ENCODE measurements around the gene TSPAN18.

Gene TSPAN18

GRCh38 chr11:44848203-44848962 lies 121.6 kb downstream of the TSPAN18 start:
- no peak for DNase-seq (ENCODE audit: low spot score)

GRCh38 chr11:44848963-44849350 lies 122.2 kb downstream of the TSPAN18 start:
- no peak for DNase-seq (ENCODE audit: low spot score)

GRCh38 chr11:44849424-44849823 lies 122.7 kb downstream of the TSPAN18 start:
- no peak for DNase-seq (ENCODE audit: low spot score)

- no peak for DNase-seq (ENCODE audit: low spot score)
Observed at GRCh38 chr11:44849922-44850321, 123.2 kb downstream of the TSPAN18 start.

- no peak for DNase-seq (ENCODE audit: low spot score)
Observed at GRCh38 chr11:44851496-44851895, 124.7 kb downstream of the TSPAN18 start.

GRCh38 chr11:44852159-44852747 lies 125.5 kb downstream of the TSPAN18 start:
- no peak for DNase-seq (ENCODE audit: low spot score)

GRCh38 chr11:44852952-44853351 lies 126.2 kb downstream of the TSPAN18 start:
- no peak for DNase-seq (ENCODE audit: low spot score)

GRCh38 chr11:44853666-44854065 lies 126.9 kb downstream of the TSPAN18 start:
- no peak for DNase-seq (ENCODE audit: low spot score)

- no peak for DNase-seq (ENCODE audit: low spot score)
Observed at GRCh38 chr11:44854086-44854485, 127.3 kb downstream of the TSPAN18 start.

- DNase-seq (ENCODE audit: low spot score): no peak
Observed at GRCh38 chr11:44854741-44855492, 128.2 kb downstream of the TSPAN18 start.

- no peak for DNase-seq (ENCODE audit: low spot score)
Observed at GRCh38 chr11:44855493-44855849, 128.7 kb downstream of the TSPAN18 start.

DNA sequence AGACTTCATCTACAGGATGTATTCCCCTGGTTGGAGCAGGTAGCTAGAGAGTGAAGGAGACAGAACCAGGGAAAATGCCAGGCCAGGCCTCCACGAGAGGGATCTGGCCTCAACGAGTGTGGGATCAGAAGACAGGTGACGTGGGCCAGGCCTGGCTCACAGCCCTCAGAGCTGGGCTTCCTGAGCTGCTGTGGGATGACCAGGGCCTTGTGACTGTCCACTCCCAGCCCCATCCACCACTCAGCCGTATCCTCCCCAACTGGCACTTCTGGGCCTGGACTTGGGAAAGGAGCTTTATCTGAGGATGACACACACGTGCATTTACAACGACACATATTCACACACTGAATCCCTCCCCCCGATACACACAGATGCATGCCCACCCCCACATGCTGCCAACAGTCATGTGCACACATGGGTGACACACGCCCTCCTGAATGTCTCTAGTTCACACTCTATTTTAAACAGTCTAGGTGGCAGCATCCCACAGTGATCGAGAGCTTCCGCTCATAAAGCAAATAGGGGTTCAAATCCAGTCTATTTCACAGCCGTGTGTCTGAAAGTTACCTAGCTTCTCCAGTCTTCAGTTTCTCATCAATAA lies 130.8 kb downstream of the TSPAN18 start:
- no peak for DNase-seq (ENCODE audit: low spot score)

DNA sequence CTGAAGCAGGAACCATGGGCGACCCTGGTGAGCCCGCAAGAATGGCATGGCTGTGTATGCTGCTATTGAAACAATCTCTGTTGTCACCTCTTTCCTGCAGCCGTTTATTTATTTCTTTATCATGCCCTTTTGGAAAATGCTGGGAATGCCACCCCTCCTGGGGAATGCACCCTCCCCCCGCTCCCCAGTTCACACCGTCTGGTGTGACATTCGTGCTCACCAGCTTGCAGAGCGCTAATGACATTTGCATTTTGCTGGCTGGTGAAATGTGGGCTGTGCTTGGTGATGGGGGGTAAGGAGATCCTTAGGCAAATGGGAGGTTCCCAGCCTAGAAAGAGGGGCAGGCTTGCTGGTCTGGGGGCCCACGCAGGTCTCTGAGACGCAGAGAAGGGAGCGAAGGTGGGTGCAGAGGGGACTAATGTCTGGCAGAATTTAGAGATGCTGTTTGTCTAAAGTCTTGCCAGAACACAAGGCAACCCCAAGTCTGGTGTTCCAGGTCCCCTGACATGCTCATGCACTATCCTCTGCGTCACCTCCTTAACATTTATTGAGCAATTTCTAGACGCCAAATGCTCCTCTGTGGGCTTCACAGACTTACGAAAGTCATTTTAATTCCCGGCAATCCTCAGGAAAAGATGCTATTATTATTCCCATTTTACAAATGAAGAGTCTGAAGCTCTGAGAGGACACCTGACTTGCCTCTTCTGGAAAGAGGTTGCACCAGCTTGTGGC lies 132.2 kb downstream of the TSPAN18 start:
- DNase-seq (ENCODE audit: low spot score): no peak

GRCh38 chr11:44859528-44859925 lies 132.8 kb downstream of the TSPAN18 start:
- no peak for DNase-seq (ENCODE audit: low spot score)

GRCh38 chr11:44860346-44860745 lies 133.6 kb downstream of the TSPAN18 start:
- DNase-seq (ENCODE audit: low spot score): no peak

DNA sequence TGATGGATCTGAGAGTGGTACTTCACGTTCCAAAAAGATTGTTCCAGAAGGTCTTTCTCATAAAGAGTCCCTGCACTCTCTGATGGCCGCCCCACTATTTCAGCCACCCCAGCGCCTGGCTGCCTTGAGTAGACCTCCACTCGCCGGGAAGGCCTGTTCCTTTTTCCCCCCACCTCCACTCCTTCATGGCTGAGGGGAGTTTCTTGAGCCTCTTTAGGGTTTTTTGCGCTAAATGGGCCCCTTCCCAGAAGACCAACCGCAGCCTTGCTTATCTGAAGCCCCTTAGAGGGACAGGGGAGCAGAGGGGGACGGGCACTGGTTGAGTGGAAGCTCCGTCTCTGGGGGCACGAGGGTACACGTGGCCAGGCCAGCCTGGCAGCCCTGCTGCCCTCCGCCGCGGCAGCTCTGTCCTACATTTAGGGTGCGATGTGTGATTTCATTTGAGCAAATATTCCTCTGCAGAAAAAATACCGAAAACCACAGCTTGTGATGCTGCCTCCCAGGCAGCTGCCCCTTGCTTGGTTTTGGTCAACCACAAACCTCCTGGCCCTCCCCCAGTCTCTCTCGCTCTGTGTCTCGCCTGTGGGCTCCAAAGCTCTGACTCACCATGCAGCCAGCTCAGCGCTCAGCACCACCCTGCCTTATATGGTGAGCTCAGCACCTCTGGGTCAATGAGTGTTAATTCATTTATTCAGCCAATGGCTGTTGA lies 135.2 kb downstream of the TSPAN18 start:
- DNase-seq (ENCODE audit: low spot score): no peak

DNA sequence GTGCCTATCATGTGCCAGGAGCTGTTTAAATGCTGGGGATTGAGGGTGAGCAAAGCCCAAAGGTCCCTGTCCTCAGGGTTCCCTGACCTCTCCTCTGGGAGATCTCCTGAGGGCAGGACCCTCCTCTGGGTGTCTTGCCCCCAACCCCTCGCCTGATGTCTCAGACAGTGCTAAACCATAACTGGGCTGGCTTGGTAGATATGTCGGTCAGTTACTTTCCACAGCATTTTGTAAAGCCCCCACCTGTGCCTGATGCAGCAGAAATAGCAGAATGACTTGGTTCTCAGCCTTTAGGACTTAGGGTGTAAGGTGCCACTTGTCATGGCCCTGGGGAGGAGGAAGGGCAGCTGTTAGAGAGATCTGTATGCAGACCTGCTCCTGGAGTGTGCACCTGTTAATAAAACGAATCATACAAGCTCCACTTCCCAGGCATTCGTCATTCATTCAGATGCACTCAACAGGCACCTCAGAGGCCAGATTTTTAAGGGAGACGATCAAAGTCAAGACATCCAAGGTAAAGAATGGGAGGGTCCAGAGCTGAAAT lies 135.9 kb downstream of the TSPAN18 start:
- no peak for DNase-seq (ENCODE audit: low spot score)

DNA sequence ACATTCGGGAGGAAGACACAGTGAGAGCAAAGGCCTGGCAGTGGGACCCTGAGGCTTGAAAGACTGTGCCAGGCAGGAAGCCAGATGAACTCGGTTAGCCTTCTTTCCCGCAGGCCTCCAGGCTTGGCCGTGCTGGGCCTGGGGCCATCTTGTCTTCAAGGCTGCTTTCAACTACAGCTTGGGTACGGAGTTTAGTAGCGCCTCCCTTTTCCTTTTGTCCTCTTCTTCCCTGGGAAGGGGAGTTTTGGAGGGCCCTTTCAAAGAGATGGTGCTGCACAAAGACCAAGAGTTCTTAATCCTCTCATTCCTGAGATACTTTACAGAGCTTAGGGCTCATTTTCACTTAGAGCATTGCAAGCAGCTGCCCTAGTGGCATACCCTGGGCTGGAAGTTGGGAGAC lies 136.5 kb downstream of the TSPAN18 start:
- DNase-seq (ENCODE audit: low spot score): no peak

DNA sequence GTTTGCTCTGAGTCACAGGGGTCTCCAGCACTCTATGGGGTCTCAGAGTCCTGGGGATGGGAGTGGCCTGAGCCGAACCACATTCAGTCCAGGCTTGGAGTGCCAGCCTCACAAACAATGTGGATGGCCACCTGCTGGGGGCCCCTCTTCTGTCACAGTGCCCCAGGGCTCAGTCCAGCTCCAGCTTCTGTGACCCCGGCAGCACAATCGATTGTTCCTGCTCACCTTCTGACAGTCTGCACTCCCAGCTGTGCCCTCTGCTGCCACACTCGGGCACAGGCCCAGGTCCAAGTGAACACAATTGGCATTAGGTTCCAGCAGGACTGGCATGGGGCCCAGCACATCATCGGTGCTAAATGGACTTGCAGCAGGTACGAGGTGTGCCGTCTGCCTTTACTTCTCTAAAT lies 139.1 kb downstream of the TSPAN18 start:
- no peak for DNase-seq (ENCODE audit: low spot score)

- no peak for DNase-seq (ENCODE audit: low spot score)
Observed at GRCh38 chr11:44866286-44866685, 139.5 kb downstream of the TSPAN18 start.

GRCh38 chr11:44868021-44868420 lies 141.3 kb downstream of the TSPAN18 start:
- no peak for DNase-seq (ENCODE audit: low spot score)
